NCI-H524 treated with DMSO at 0.1 percent for 48 hours (cell line): ENCODE data around the gene FAM13A.
A peak's percentile ranks its signal among the peaks of the same experiment; 100 is the strongest.
"Not testable (repeated sequence)": the region's sequence is repeated elsewhere in the genome, so short reads cannot be mapped to it uniquely, and the experiment has no call there.

Experiments used
- DNase-seq: peaks from one replicate; lab custom pipeline; 2025; lab: John Stamatoyannopoulos, UW

The FAM13A gene

GRCh38 chr4:89056953-89057398 is at the start of gene FAM13A:
TSS of gene FAM13A (minus strand) at chr4:89057185. CDS start at chr4:89056964, 221 bp downstream.
- peak; percentile 89 for DNase-seq

- no peak for DNase-seq
These were observed 48.7 kb upstream of the FAM13A start for GRCh38 chr4:89105726-89106125.

- no peak for DNase-seq
These were observed 44.5 kb upstream of the FAM13A start for GRCh38 chr4:89101256-89102161.

GRCh38 chr4:89100853-89101252 is 43.9 kb upstream of the FAM13A start:
- DNase-seq: no peak

- no peak for DNase-seq
These were observed 42.5 kb upstream of the FAM13A start for GRCh38 chr4:89099471-89099870.

- no peak for DNase-seq
These were observed 42.0 kb upstream of the FAM13A start for GRCh38 chr4:89099034-89099433.

GRCh38 chr4:89078300-89078699 is 21.3 kb upstream of the FAM13A start:
- DNase-seq: no peak

GRCh38 chr4:89077761-89078160 is 20.8 kb upstream of the FAM13A start:
- no peak for DNase-seq

GRCh38 chr4:89072921-89073320 is 15.9 kb upstream of the FAM13A start:
- no peak for DNase-seq

- no peak for DNase-seq
These were observed 14.3 kb upstream of the FAM13A start for GRCh38 chr4:89071311-89071710.

- DNase-seq: no peak
These were observed 13.1 kb upstream of the FAM13A start for GRCh38 chr4:89070041-89070440.

- DNase-seq: no peak
These were observed 12.5 kb upstream of the FAM13A start for GRCh38 chr4:89069481-89069880.

- no peak for DNase-seq
These were observed 10.4 kb upstream of the FAM13A start for GRCh38 chr4:89067417-89067816.

- no peak for DNase-seq
These were observed 7.9 kb upstream of the FAM13A start for GRCh38 chr4:89064848-89065247.

- DNase-seq: not testable (repeated sequence)
These were observed 859 bp upstream of the FAM13A start for GRCh38 chr4:89057844-89058243.

GRCh38 chr4:89056292-89056952 is 563 bp downstream of the FAM13A start:
- DNase-seq: no peak

GRCh38 chr4:89055157-89056080 is 1.6 kb downstream of the FAM13A start:
- no peak for DNase-seq

- no peak for DNase-seq
These were observed 2.4 kb downstream of the FAM13A start for GRCh38 chr4:89054627-89055026.

- DNase-seq: no peak
These were observed 7.1 kb downstream of the FAM13A start for GRCh38 chr4:89049853-89050252.

GRCh38 chr4:89048906-89049601 is 7.9 kb downstream of the FAM13A start:
- DNase-seq: no peak

GRCh38 chr4:89044147-89044900 is 12.7 kb downstream of the FAM13A start:
- DNase-seq: no peak
